Activated CD4-positive, alpha-beta T cell treated with anti-CD3 and anti-CD28 coated beads, Interleukin-2, amount 50 U/mL, for 24 hours (primary cell): ENCODE measurements around the gene OR2AE1.

Source experiments
- DNase-seq, 2 donors: peaks; one replicate each; pipeline ENCODE4 v3.0.0-alpha.2; 2020; ENCODE audit warnings: low read depth in 1 of 2, low spot score in 1 of 2

Gene OR2AE1

GRCh38 chr7:99860281-99861127 is 16.3 kb downstream of the OR2AE1 start:
- DNase-seq: no peak

DNA sequence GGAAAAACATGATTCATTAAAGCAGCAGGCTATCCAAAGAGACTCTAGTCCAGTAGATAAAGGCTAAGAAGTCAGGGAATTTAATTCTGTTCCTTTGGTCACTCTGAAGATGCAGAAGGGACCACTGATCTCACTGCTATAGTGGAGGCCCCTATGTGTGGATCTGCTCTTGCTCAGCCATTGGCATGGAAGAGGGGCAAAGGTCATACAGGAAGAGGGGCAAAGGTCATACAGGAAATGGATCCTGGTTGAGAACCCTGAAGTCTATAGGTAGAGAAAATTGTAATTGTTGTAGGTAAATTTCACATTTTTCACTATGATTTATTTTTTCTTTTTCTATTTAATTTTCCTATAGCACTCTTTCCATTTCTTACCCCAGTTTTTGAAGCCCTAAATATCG is 21.6 kb downstream of the OR2AE1 start:
- DNase-seq: no peak

DNA sequence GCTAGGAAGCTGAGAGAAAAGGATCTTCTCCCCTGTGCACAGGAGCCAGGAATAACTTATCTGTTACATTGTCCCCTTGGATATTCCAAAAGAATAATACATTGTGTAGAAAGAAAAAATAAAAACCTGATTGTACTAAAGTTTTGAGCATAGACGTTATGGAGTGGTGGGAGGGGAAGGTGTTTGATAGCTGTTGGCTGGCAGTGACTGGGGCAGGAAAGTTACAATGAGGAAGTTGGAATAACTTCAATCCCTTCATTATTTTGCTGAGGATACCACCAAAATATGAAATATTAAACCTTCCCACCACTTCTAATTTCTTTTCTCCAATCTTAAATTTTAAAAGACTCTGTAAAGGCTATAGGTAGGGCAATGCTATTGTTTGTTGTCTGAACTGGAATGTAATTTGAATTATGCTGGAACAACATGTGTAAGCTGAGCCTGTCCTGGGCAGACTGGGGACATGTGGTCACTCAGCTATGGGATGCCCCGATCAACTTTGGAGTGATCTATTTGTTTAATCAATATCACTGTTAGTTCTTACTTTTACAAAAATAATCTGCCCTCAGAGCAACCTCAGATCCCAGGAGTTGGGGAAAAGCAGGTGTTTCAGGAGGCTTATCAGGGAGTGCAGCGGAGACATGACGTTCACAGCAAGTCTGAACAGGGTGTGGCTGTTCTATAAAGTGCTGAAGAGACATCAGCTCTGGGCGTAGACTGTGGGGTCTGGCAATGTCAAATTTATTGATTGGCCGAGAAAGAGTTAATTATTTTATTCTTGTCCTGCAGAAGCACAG is 28.2 kb downstream of the OR2AE1 start:
- no peak for DNase-seq

- no peak for DNase-seq
These were observed 32.5 kb downstream of the OR2AE1 start for GRCh38 chr7:99844328-99844727.

DNA sequence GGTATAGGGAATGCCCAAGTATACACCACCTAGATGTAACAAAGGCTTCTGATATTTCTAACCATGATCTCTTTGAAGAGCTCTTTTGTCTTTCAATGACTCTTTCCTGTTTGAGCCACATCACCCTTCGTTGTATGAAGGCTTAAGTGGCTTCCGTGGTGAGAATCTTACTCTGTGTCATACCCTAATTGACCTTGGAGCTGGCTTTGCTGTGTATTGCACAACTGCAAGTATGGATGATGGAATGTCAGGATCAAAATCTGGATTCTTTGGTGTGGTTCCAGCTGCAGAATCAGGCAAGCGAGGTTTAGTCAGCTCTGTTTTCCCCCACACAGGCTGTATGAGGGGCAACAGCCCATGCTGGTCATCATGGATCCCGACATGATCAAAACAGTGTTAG is 33.0 kb downstream of the OR2AE1 start:
- DNase-seq: no peak

GRCh38 chr7:99842926-99843325 is 33.9 kb downstream of the OR2AE1 start:
- DNase-seq: no peak

DNA sequence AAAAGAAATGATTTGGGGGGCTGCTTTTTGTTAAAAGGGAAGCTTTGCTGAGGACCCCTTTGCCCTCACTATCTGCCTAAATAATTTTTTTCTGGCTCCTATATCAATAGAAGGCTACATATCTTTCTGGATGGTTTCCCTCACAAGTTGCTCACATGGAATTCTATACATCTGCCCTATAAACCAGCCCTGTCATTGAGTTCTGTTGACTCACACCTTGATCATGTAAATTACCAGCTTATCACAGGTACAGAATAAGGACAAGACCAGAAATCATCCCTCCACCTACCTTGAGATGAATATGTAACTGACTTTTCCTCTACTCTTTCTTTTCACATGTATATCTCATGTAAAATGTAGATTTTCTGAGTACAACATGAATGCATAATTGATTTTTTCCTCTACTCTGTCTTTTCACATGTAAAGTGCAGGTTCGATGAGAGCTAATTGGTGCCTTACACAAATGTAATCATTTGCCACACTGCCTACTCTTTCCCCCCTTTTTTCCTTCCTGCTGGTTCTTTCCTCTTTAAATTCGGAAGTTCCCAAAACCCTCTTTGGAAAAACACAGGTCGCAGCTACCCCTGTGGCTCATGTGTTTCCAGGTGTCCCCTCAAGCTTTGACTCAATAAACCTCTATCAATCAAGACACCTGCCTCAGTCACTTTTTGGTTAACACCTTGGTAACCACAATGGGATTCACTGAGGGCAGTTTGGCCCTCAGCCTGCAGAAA is 36.5 kb downstream of the OR2AE1 start:
- DNase-seq: no peak

GRCh38 chr7:99839287-99840021 is 37.4 kb downstream of the OR2AE1 start:
- DNase-seq: no peak

DNA sequence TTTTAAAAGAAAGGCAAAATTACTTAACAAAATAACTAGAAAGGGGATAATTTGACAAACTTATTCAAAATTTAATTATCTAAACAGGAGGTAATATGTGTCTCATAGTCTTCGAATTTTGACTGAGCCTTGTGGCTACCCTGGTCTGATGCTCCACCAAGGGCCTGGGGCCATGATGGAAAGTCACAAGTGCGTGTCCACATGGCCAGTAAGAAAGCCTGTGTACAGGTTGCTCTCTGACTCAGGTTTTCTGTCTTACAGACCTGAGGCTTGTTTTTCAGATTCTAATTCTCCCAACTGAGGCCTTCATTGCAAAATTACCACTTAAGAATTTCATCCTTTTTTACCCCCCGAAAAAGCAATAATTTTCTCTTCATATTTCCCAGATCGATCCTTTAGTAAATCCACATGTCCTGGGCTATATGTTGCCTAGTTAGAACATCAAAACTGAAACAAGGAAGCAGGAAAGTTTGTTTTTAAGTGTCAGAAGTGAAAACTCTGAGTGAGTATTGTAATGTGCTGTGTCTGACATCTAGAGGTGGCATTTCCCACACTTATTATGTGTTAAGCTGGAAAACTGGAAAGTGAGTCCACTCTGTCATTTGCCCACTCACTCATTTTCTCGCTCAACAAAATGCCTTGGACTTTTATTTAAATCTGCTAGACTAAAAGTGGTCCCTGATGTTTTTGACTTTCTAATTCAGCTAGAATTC is 39.0 kb downstream of the OR2AE1 start:
- DNase-seq: no peak

GRCh38 chr7:99835189-99835588 is 41.6 kb downstream of the OR2AE1 start:
- no peak for DNase-seq

- DNase-seq: no peak
These were observed 42.5 kb downstream of the OR2AE1 start for GRCh38 chr7:99834382-99834781.

DNA sequence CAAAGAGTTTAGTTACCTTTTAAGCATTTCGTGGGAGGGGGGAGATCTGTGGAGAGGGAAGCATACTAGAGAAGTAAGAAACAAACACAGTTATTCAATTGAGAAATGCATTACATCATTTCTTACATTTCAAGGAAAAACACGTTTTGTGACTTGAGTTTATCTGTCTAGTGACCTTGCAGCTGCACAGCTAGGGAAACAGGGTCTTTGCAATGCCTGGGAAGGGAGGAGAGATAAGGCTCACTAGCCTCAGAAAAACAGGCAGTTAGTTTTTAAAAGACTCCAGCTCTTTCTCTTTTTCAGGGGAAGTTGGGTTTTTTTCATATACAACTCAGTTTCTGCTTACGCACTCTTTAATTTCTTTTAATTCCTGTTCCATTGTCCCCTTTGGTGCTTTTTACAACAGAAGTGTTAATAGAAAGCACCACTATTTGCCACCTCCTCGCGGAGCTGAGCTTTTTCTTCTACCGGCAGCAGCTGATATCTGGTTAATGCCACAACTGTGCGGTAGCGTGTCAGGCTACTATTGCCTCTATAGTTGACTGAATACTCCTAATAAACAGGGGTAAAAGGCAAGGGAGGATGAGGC is 43.5 kb downstream of the OR2AE1 start:
- no peak for DNase-seq

DNA sequence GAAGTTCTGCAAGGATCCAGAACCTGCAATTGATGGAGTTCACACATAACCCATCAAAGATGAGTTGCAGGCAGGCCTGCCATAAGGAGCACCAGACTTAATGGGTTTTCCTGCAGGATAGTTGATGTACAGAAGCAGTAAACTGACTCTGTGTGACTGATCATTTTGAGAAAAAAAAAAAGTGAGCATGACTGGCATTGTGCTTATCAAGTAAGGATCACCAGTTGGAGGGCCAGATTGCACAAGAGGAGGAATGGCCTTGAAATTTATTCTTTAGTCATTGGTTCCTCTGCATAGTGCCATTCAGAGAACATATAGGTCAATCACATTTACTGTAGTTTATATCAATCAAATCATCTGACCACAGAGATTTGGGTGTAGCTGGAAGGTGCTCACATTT is 45.2 kb downstream of the OR2AE1 start:
- DNase-seq: no peak

- DNase-seq: no peak
These were observed 47.2 kb downstream of the OR2AE1 start for GRCh38 chr7:99829524-99830160.

DNA sequence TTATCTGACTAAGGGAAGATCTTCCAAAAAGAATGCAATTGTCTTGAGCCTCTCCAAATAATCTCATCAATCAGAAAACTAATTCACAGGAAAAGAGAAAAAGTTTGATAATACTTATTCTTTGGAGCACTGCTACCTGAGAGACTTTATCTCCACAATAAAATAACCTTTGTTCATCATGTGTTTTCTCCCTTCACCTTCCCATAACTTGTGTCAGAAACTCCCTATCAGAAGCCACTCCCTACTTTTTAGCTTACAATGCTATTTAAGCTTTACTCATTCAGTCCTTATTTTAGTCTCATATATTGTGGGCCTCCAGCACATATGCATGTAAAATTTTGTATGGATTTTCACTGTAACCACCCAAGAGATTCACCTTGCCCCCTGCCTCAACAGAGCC is 48.0 kb downstream of the OR2AE1 start:
- DNase-seq: no peak

DNA sequence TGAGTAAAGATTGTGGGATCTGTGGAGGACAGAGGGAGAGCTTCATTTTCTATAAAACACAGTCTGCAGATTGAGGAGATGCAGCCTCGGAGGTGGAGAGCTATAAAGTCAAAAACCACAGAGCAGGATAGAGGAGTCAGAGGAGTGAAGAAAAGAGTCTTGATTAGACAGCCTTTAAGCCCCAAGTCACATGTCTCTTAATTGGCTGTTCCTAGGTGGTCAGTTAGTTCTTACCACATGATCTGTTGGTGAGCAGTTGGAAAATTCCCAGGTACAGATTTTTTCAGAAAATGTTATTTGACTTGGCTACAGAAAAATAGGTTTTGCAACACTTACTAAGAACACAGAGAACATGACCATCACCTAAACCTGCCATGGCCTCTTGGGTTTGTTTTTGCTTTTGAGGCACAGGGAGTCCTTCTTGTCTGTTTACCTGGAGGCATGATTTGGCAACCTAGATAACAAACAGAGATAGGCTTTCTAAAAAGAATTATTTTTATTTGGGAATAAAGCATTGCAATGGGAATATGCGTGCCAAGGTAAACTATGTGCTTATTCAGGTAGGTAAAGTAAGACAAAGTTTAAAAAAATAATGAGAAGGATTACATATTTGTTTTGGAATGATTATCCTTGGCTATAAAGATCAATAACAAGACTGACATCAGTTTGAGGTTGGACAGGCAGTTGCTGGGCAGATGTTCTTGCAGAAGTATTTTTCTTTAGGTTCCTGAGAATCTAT is 49.6 kb downstream of the OR2AE1 start:
- no peak for DNase-seq
